Chondrocyte (in vitro differentiated cells): ENCODE results near the gene TBCA. TPM values are rescaled to one million over a fixed set of nuclear protein-coding genes. Genes with fewer than 3 reads are reported as not detected.

Source experiments
- DNase-seq: peaks from one replicate; pipeline ENCODE4 v3.0.0; 2021; ENCODE audit warnings: mixed read lengths, low spot score
- H3K27ac Mint-ChIP-seq: one replicate; pipeline ENCODE4 v1.8.0; 2021; ENCODE audit warnings: mild to moderate bottlenecking, moderate library complexity, mixed read lengths; ENCODE audit not compliant: unreplicated experiment
- H3K27me3 Mint-ChIP-seq: 2 replicates; pipeline ENCODE4 v1.8.0; 2021; ENCODE audit warnings: low read depth, mixed read lengths
- H3K36me3 Mint-ChIP-seq: 2 replicates; pipeline ENCODE4 v1.8.0; 2021; ENCODE audit warnings: low read depth, mixed read lengths
- H3K4me1 Mint-ChIP-seq: 2 replicates; pipeline ENCODE4 v1.8.0; 2021; ENCODE audit warnings: low read depth, mild to moderate bottlenecking, mixed read lengths
- H3K4me3 Mint-ChIP-seq: one replicate; pipeline ENCODE4 v1.8.0; 2021; ENCODE audit warnings: mild to moderate bottlenecking, moderate library complexity, mixed read lengths; ENCODE audit not compliant: unreplicated experiment
- H3K9me3 Mint-ChIP-seq: 2 replicates; pipeline ENCODE4 v1.8.0; 2021; ENCODE audit warnings: low read depth, mixed read lengths
- total RNA-seq: library from RNA; stranded (reverse); gene quantifications from 3 replicates; pipeline ENCODE4 v1.2.1, GENCODE V29; 2021
- TF ChIP-seq, protein P1 (sequence below): fragments of 200-600 bp; sonication (generic); IDR thresholded peaks from 2 replicates; pipeline ENCODE4 v1.5.0; 2021; ENCODE audit warnings: antibody characterized with exemption, mild to moderate bottlenecking, moderate library complexity

Gene TBCA
- total RNA-seq, 1 donor from 2014 or later = 163 TPM

DNA sequence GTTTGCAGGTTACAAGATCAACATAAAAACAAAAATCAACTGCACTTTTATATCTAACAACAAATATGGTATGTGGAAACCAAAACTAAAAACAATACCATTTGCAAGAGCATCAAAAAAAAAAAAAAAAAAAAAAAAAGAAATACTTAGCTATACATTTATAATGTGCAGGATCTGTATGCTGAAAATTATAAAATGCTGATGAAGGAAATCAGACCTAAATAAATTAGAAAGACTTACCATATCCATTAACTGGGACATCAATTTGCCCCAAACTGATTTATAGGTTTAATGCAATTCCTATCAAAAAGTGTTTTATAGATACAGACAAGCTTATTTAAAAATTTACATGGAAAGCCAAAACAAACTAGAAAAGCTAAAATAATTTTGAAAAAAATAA, 77.2 kb downstream of the TBCA start:
- Mint-ChIP-seq H3K27me3 (no peaks in the 10 kb centered on the region), H3K4me1 (peaks cover 17% of the 10 kb centered on the region), H3K4me3 (no peak overlapping the region), H3K27ac (no peak overlapping the region), H3K9me3 (no peaks in the 10 kb centered on the region), H3K36me3 (peaks cover 14% of the 10 kb centered on the region)
- no peak for DNase-seq
- TF ChIP-seq, protein P1, sequence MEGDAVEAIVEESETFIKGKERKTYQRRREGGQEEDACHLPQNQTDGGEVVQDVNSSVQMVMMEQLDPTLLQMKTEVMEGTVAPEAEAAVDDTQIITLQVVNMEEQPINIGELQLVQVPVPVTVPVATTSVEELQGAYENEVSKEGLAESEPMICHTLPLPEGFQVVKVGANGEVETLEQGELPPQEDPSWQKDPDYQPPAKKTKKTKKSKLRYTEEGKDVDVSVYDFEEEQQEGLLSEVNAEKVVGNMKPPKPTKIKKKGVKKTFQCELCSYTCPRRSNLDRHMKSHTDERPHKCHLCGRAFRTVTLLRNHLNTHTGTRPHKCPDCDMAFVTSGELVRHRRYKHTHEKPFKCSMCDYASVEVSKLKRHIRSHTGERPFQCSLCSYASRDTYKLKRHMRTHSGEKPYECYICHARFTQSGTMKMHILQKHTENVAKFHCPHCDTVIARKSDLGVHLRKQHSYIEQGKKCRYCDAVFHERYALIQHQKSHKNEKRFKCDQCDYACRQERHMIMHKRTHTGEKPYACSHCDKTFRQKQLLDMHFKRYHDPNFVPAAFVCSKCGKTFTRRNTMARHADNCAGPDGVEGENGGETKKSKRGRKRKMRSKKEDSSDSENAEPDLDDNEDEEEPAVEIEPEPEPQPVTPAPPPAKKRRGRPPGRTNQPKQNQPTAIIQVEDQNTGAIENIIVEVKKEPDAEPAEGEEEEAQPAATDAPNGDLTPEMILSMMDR = no peak

DNA sequence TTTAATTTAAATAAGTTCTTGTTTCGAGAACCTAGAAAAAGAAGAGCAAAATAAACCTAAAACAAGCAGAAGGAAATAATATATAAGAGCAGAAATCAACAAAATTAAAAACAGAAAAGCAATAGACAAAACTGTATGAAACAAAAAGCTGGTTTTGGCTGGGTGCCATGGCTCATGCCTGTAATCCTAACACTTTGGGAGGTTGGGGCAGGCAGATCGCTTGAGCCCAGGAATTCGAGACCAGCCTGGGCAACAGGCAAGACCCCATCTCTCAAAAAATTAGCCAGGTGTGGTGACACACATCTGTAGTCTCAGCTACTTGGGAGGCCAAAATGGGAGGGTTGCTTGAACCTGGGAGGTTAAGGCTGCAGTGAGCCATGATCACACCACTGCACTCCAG, 78.4 kb downstream of the TBCA start:
- Mint-ChIP-seq H3K36me3 (peaks cover 10% of the 10 kb centered on the region), H3K4me1 (peaks cover 17% of the 10 kb centered on the region), H3K4me3 (no peak overlapping the region), H3K9me3 (no peaks in the 10 kb centered on the region), H3K27me3 (no peaks in the 10 kb centered on the region), H3K27ac (no peak overlapping the region)
- TF ChIP-seq, protein P1 = no peak
- DNase-seq = no peak

DNA sequence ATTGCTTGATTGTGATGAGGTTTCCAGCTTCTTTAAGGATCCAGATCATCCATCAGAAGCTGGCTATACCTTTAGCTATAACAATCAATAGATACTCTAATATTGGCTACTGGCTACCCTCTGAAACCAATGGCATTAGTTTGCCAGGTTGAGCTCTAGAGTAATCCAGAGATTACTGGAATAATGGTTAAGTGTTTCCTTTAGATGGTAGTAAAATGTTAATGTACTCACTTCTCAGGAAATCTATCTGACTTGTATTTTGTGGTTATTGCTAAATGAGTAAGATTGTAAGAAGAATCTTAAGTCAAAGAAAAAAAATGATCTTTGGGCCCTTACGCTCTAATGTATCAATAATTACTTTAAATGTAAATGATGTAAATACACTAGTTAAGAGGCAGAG, 80.0 kb downstream of the TBCA start:
- H3K9me3 Mint-ChIP-seq = no peaks in the 10 kb centered on the region
- peaks cover 7% of the 10 kb centered on the region for H3K36me3 Mint-ChIP-seq
- peaks cover 17% of the 10 kb centered on the region for H3K4me1 Mint-ChIP-seq
- no peak for DNase-seq
- no peaks in the 10 kb centered on the region for H3K27me3 Mint-ChIP-seq
- no peak overlapping the region for H3K4me3 Mint-ChIP-seq
- TF ChIP-seq, protein P1 = no peak
- no peak overlapping the region for H3K27ac Mint-ChIP-seq

DNA sequence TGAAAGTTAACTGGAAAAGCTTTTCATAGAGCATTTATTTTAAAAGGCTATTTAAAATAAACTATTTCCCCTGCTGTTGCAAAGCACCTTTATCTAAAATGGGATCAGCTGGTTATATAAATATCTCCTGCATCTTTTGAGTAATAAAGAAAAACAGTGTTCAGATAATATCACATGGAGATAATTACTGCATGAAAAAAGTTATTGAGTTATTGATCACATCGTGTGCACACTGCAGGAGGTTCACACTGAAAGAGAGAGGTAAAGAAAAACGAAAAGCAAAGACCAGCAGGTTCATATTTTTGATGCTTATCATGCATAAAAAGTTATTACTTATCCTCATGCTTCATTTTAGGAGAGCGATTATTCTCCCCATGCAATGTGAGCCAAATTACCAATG, 82.2 kb downstream of the TBCA start:
- no peaks in the 10 kb centered on the region for H3K27me3 Mint-ChIP-seq
- no peak for DNase-seq
- no peaks in the 10 kb centered on the region for H3K4me1 Mint-ChIP-seq
- no peak overlapping the region for H3K27ac Mint-ChIP-seq
- peaks cover 12% of the 10 kb centered on the region for H3K36me3 Mint-ChIP-seq
- no peak overlapping the region for H3K4me3 Mint-ChIP-seq
- TF ChIP-seq, protein P1 = no peak
- no peaks in the 10 kb centered on the region for H3K9me3 Mint-ChIP-seq

DNA sequence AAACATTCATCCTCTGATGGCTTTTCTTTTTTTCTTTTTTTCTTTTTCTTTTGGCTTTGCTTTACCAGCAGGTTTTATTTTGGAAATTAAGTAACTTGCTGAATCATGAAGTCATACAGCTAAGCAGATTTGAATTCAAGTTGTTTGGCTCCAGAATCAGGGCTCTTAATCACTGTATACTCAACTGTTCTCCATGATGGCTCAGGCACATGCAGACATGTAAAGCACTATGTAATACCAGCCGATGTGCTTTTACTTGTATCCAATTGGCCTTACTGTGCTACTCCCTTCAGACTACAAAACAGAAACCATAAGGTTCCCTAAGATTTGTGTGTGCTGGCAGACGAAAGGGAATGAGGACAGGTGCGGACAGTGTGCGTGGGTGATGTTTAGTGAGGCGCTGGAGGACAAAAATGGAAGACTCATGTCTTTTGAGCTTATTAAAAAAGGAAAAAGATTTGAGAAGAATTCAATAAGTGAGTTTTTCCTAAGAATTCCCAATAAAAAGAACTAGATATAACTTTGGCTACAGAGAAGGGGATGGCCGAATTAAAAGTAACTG, 92.9 kb downstream of the TBCA start:
- Mint-ChIP-seq H3K9me3 (no peaks in the 10 kb centered on the region), H3K36me3 (peaks cover 5% of the 10 kb centered on the region), H3K4me3 (no peak overlapping the region), H3K27me3 (peaks cover 1% of the 10 kb centered on the region), H3K27ac (no peak overlapping the region), H3K4me1 (no peaks in the 10 kb centered on the region)
- no peak for DNase-seq
- TF ChIP-seq, protein P1 = no peak
